GM18507 (cell line): ENCODE results near the gene DPYD.

Source experiments
- DNase-seq: peaks from one replicate; pipeline ENCODE4 v3.0.0; 2011; ENCODE audit warnings: low read depth; ENCODE audit not compliant: insufficient read length; ENCODE audit errors: extremely low spot score
- FAIRE-seq: peaks from 2 replicates; lab custom pipeline; 2011; peaks lifted over from hg19 to GRCh38; lab: Jason Lieb, UNC

The DPYD gene

DNA sequence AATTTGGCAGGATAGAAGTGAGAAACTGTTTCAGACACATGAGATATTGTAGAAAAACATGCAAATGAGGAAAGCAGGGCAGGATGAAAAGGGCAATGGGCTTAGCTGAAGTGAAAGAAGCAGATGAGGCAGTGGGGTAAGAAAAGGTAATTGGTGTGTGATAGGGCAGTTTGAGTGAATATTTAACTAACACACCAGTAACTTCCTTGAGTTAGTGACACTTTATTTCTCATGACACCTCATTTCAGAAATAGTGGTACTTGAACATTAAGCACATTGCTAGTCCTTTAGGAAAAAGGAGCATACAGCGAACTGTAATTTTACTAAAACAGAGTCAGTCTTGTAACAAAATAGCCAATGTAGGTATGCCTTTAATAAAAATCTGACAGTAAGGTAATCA lies 415.0 kb downstream of the DPYD start:
- FAIRE-seq (peak; percentile 82), DNase-seq (no peak)

- DNase-seq (no peak), FAIRE-seq (no peak)
Measured at GRCh38 chr1:97505289-97505688, 415.5 kb downstream of the DPYD start.

- no peak for FAIRE-seq
Measured at GRCh38 chr1:97502360-97502759, 418.5 kb downstream of the DPYD start.

GRCh38 chr1:97501628-97502027 lies 419.2 kb downstream of the DPYD start:
- FAIRE-seq, result peak; percentile 29

More at GRCh38 chr1:97502360-97502759, 418.5 kb downstream of the DPYD start:
- DNase-seq, result no peak

GRCh38 chr1:97500760-97501159 lies 420.1 kb downstream of the DPYD start:
- FAIRE-seq (no peak), DNase-seq (no peak)

More at GRCh38 chr1:97501628-97502027, 419.2 kb downstream of the DPYD start:
- DNase-seq, result no peak

GRCh38 chr1:97499667-97500066 lies 421.2 kb downstream of the DPYD start:
- FAIRE-seq (no peak), DNase-seq (no peak)

- DNase-seq (no peak), FAIRE-seq (no peak)
Measured at GRCh38 chr1:97489834-97490233, 431.0 kb downstream of the DPYD start.

- FAIRE-seq, result no peak
- no peak for DNase-seq
Measured at GRCh38 chr1:97488530-97488929, 432.3 kb downstream of the DPYD start.

DNA sequence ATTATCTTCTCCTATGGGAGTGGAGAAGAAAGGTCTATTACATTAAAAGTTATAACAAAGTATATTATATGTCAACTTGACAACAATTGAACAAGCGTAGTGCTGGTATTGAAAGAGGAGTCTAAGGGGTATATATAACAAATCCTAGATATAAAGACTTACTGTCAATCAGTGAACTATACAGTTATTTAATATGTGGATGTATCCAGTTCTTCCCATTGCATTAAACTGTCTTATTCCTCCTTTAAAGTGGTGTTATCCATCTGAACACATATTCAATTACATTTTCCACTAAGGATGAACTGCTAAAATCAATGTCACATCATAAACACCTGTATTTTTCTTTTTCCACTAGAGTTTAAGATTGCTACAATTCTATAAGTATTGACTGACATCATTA lies 438.8 kb downstream of the DPYD start:
- FAIRE-seq, result no peak

GRCh38 chr1:97467445-97467844 lies 453.4 kb downstream of the DPYD start:
- DNase-seq, result no peak
- FAIRE-seq, result no peak

More for the DNA sequence above, 438.8 kb downstream of the DPYD start:
- no peak for DNase-seq

DNA sequence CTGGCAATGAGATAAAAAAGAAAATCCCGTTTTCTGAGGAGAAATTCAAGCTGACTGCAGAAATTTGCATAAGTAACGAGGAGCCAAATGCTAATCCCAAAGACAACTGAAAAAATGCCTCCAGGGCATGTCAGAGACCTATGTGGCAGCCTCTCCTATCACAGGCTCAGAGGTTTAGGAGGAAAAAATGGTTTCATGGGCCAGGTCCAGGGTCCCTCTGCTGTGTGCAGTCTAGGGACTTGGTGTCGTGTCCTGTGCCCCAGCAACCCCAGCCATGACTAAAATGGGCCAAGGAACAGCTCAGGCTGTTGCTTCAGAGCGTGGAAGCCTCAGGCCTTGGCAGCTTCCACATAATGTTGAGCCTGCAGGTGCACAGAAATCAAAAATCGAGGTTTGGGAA lies 456.5 kb downstream of the DPYD start:
- FAIRE-seq (no peak), DNase-seq (no peak)

- DNase-seq (peak; percentile 8), FAIRE-seq (peak; percentile 72)
Measured at GRCh38 chr1:97461782-97462181, 459.1 kb downstream of the DPYD start.

GRCh38 chr1:97457446-97458089 lies 463.3 kb downstream of the DPYD start:
- FAIRE-seq (no peak), DNase-seq (no peak)

- no peak for FAIRE-seq
Measured at GRCh38 chr1:97451944-97452343, 468.9 kb downstream of the DPYD start.

GRCh38 chr1:97451046-97451826 lies 469.6 kb downstream of the DPYD start:
- no peak for FAIRE-seq
- DNase-seq, result no peak

More at GRCh38 chr1:97451944-97452343, 468.9 kb downstream of the DPYD start:
- DNase-seq, result no peak

GRCh38 chr1:97441966-97442365 lies 478.9 kb downstream of the DPYD start:
- no peak for FAIRE-seq
- DNase-seq, result no peak

- FAIRE-seq (no peak), DNase-seq (no peak)
Measured at GRCh38 chr1:97433824-97434177, 487.0 kb downstream of the DPYD start.

GRCh38 chr1:97433094-97433823 lies 487.6 kb downstream of the DPYD start:
- DNase-seq (no peak), FAIRE-seq (no peak)

- FAIRE-seq (peak; percentile 67), DNase-seq (no peak)
Measured at GRCh38 chr1:97427371-97427770, 493.5 kb downstream of the DPYD start.

DNA sequence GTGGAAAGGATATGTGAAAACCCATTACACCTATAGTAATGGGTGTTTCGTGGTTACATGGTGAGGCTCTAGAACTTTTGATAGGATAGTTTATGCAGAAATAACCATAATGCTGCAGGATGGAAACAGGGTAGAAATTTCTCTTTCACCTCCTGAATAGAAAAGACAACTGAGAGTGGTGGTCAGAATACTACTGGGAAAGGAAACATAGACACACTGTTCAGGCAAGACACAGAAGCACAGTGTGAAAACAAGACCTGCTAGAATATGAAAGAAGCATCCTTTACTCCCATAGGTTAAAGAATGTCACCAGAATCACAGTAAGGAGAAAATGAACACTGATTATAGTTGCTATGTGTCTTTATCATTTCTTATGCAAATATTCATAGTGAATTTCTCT lies 496.6 kb downstream of the DPYD start:
- DNase-seq (no peak), FAIRE-seq (no peak)
